CD14-positive monocyte (primary cell): ENCODE measurements around the gene CLDN18. TPM values are rescaled to one million over a fixed set of nuclear protein-coding genes. Genes with fewer than 3 reads are reported as not detected.
A peak's percentile ranks its signal among the peaks of the same experiment; 100 is the strongest.

Source experiments
- DNase-seq, 3 donors: peaks; one replicate each; pipeline ENCODE4 v3.0.0-alpha.2; 2011 to 2022
- H2AFZ ChIP-seq: 2 replicates; pipeline ENCODE4 v1.6.0; 2012; ENCODE audit warnings: mild to moderate bottlenecking, low read depth, low read length, inconsistent platforms; ENCODE audit not compliant: insufficient read depth, poor library complexity, severe bottlenecking
- H3K27ac ChIP-seq, 2 donors: 1 replicate in 1 of 2; 2 replicates in 1 of 2; pipeline ENCODE4 v1.5.1; 2012 to 2013; ENCODE audit warnings: low read length in 2 of 2, control low read depth in 1 of 2, inconsistent platforms in 1 of 2, low read depth in 1 of 2, mild to moderate bottlenecking in 1 of 2
- H3K27me3 ChIP-seq, 2 donors: one replicate each; pipeline versions ENCODE4 v1.6.0 to v1.6.1; 2011 to 2013; ENCODE audit warnings: low read length in 2 of 2; ENCODE audit not compliant: control insufficient read depth in 2 of 2, insufficient read depth in 2 of 2
- H3K36me3 ChIP-seq, 2 donors: replicated peaks in 1 of 2; 1 replicate in 1 of 2; 2 replicates in 1 of 2; pipeline versions ENCODE4 v1.5.1 to v1.6.1; 2012 to 2013; ENCODE audit warnings: low read length in 2 of 2, control low read depth in 1 of 2, inconsistent platforms in 1 of 2, mild to moderate bottlenecking in 1 of 2; ENCODE audit not compliant: insufficient read depth in 2 of 2, control insufficient read depth in 1 of 2
- H3K4me1 ChIP-seq, 2 donors: 1 replicate in 1 of 2; 2 replicates in 1 of 2; pipeline versions ENCODE4 v1.5.1 to v1.6.1; 2012 to 2013; ENCODE audit warnings: low read length in 2 of 2, control low read depth in 1 of 2, inconsistent platforms in 1 of 2, mild to moderate bottlenecking in 1 of 2, moderate library complexity in 1 of 2; ENCODE audit not compliant: insufficient read depth in 2 of 2, control insufficient read depth in 1 of 2
- H3K4me2 ChIP-seq: replicated peaks from 2 replicates; pipeline ENCODE3; 2012; ENCODE audit warnings: low read length, moderate library complexity, mild to moderate bottlenecking; ENCODE audit not compliant: poor library complexity, severe bottlenecking; ENCODE audit errors: extremely low read depth
- H3K4me3 ChIP-seq, 3 experiments: fragments of 200-600 bp in 1 of 3; sonication (generic) in 1 of 3; replicated peaks in 1 of 3; 1 replicate in 2 of 3; 2 replicates in 1 of 3; pipeline ENCODE4 v1.5.1; 2011 to 2013; ENCODE audit warnings: low read length in 3 of 3, mild to moderate bottlenecking in 3 of 3, control low read depth in 2 of 3, low read depth in 2 of 3, inconsistent platforms in 1 of 3, moderate library complexity in 1 of 3
- H3K79me2 ChIP-seq: 2 replicates; pipeline ENCODE4 v1.6.0; 2012; ENCODE audit warnings: mild to moderate bottlenecking, control low read depth, inconsistent platforms, low read length, moderate library complexity; ENCODE audit not compliant: insufficient read depth
- H3K9ac ChIP-seq: 2 replicates; pipeline ENCODE4 v1.6.0; 2017; ENCODE audit warnings: low read length, mild to moderate bottlenecking; ENCODE audit not compliant: insufficient read depth, poor library complexity, severe bottlenecking
- H3K9me3 ChIP-seq, 2 donors: replicated peaks in 1 of 2; 1 replicate in 1 of 2; 2 replicates in 1 of 2; pipeline versions ENCODE4 v1.5.1 to v1.6.1; 2012 to 2013; ENCODE audit warnings: low read length in 2 of 2, control low read depth in 1 of 2; ENCODE audit not compliant: control insufficient read depth in 1 of 2, insufficient read depth in 1 of 2
- H4K20me1 ChIP-seq: 2 replicates; pipeline ENCODE4 v1.6.0; 2012; ENCODE audit warnings: mild to moderate bottlenecking, low read length, control low read depth, moderate library complexity; ENCODE audit not compliant: insufficient read depth
- H3K27ac Mint-ChIP-seq, 7 donors: one replicate each; pipeline ENCODE4 v1.8.0; 2020; ENCODE audit warnings: mild to moderate bottlenecking in 7 of 7, mixed read lengths in 7 of 7, moderate library complexity in 6 of 7, inconsistent platforms in 2 of 7
- H3K27me3 Mint-ChIP-seq, 3 donors: one replicate each; pipeline ENCODE4 v1.8.0; 2021 to 2022; ENCODE audit warnings: low read depth in 3 of 3, mild to moderate bottlenecking in 3 of 3, mixed read lengths in 3 of 3, moderate library complexity in 3 of 3, inconsistent platforms in 1 of 3
- H3K36me3 Mint-ChIP-seq, 2 donors: one replicate each; pipeline ENCODE4 v1.8.0; 2020; ENCODE audit warnings: mixed read lengths in 2 of 2, inconsistent platforms in 1 of 2, mild to moderate bottlenecking in 1 of 2
- H3K4me1 Mint-ChIP-seq: one replicate; pipeline ENCODE4 v1.8.0; 2020; ENCODE audit warnings: mild to moderate bottlenecking, mixed read lengths
- H3K4me3 Mint-ChIP-seq, 2 donors: one replicate each; pipeline ENCODE4 v1.8.0; 2020; ENCODE audit warnings: mild to moderate bottlenecking in 2 of 2, mixed read lengths in 2 of 2, moderate library complexity in 1 of 2
- H3K9me3 Mint-ChIP-seq, 7 donors: one replicate each; pipeline ENCODE4 v1.8.0; 2020 to 2022; ENCODE audit warnings: mixed read lengths in 7 of 7, mild to moderate bottlenecking in 6 of 7, moderate library complexity in 6 of 7, inconsistent platforms in 2 of 7
- CTCF ChIP-seq: fragments of 200-600 bp; IDR thresholded peaks from one replicate; pipeline ENCODE4 v1.8.0; 2022; ENCODE audit warnings: antibody characterized with exemption, mild to moderate bottlenecking
- WGBS: methylation state at CpG from one replicate; pipeline ENCODE4 v1.1.5; 2013; ENCODE audit warnings: missing lambda C conversion rate; ENCODE audit not compliant: insufficient coverage; 5-methylcytosine and 5-hydroxymethylcytosine counted together
- intact Hi-C, 2 donors: fragments of 100-400 bp; cut with micrococcal nuclease; formaldehyde crosslinking; loops; one replicate each; pipeline versions ENCODE4 v1.15.0 to v1.15.1; 2023
- polyA plus RNA-seq, 3 donors: library from polyadenylated mRNA; depleted of rRNA in 1 of 3; unstranded in 2 of 3; stranded (reverse) in 1 of 3; fragments of 300-500 nt in 2 of 3; fragments of >200 nt in 1 of 3; fragmentation: Illumina TruSeq in 2 of 3; gene quantifications; 1 replicate in 2 of 3; 2 replicates in 1 of 3; pipeline ENCODE4 v1.2.3, GENCODE V29; 2012 to 2021

Gene CLDN18
- polyA plus RNA-seq, 3 donors, result not detected

GRCh38 chr3:137963463-137963862, 46.5 kb upstream of the CLDN18 start:
- Histone ChIP-seq H3K4me2 (no peak overlapping the region), H3K4me1 (no peaks in the 10 kb centered on the region), H3K9ac (no peak overlapping the region), H3K36me3 (no peaks in the 10 kb centered on the region), H2AFZ (no peak overlapping the region), H3K4me3 (no peak overlapping the region), H3K27ac (no peak overlapping the region), H3K79me2 (no peaks in the 10 kb centered on the region), H4K20me1 (no peaks in the 10 kb centered on the region), H3K9me3 (no peaks in the 10 kb centered on the region), H3K27me3 (peaks cover 0 to 2% of the 10 kb centered on the region in 2 donors)
- Mint-ChIP-seq H3K27me3 (peaks cover 3 to 8% (median 4%) of the 10 kb centered on the region in 3 donors), H3K9me3 (no peaks in the 10 kb centered on the region), H3K27ac (peak overlapping the region in 1 of 7 donors; percentile 5), H3K4me1 (no peaks in the 10 kb centered on the region), H3K36me3 (no peaks in the 10 kb centered on the region), H3K4me3 (no peak overlapping the region)
- 100% methylated on average over 1 of the region's 4 CpGs for WGBS
- intact Hi-C loops, result no loop called here
- DNase-seq, result no peak
- TF ChIP-seq CTCF, result no peak

- peak; percentile 4 to 20 (median 16) for DNase-seq
- peaks cover 0 to 4% of the 10 kb centered on the region in 2 donors for H3K27me3 ChIP-seq
- no peaks in the 10 kb centered on the region for H3K9me3 Mint-ChIP-seq
- no peaks in the 10 kb centered on the region for H3K79me2 ChIP-seq
- H3K27ac Mint-ChIP-seq, result no peak overlapping the region
- H3K4me2 ChIP-seq, result no peak overlapping the region
- intact Hi-C loops, result loop anchor here in 1 of 2 donors (10.0 kb wide), 1 partner anchor 1896 kb away; no protein-coding TSS in a partner anchor
- TF ChIP-seq CTCF, result peak; percentile 75
- peaks cover 3% of the 10 kb centered on the region for H3K4me1 Mint-ChIP-seq
- H2AFZ ChIP-seq, result no peak overlapping the region
- H3K36me3 Mint-ChIP-seq, result no peaks in the 10 kb centered on the region
- H3K4me3 Mint-ChIP-seq, result peak overlapping the region in 1 of 2 donors; percentile 28
- H3K36me3 ChIP-seq, result no peaks in the 10 kb centered on the region
- no peaks in the 10 kb centered on the region for H4K20me1 ChIP-seq
- no peak overlapping the region for H3K4me3 ChIP-seq
- H3K4me1 ChIP-seq, result no peaks in the 10 kb centered on the region
- H3K9me3 ChIP-seq, result no peaks in the 10 kb centered on the region
- peaks cover 2 to 4% (median 3%) of the 10 kb centered on the region in 3 donors for H3K27me3 Mint-ChIP-seq
- no peak overlapping the region for H3K27ac ChIP-seq
- 0% methylated on average over 11 of the region's 18 CpGs for WGBS
- no peak overlapping the region for H3K9ac ChIP-seq
Observed at GRCh38 chr3:137970914-137971831, 38.8 kb upstream of the CLDN18 start.
